Muscle of leg (tissue), 11 donors: ENCODE data around the gene GPR162. TPM values are rescaled to one million over a fixed set of nuclear protein-coding genes. Genes with fewer than 3 reads are reported as not detected.
A peak's percentile ranks its signal among the peaks of the same experiment; 100 is the strongest.

Experiments used
- DNase-seq: peaks from one replicate; pipeline ENCODE4 v3.0.0; 2013
- H3K27ac ChIP-seq: one replicate; pipeline ENCODE4 v1.5.1; 2013; ENCODE audit warnings: mild to moderate bottlenecking, low read length, control low read depth
- H3K27me3 ChIP-seq: one replicate; pipeline ENCODE4 v1.6.1; 2013; ENCODE audit warnings: low read length; ENCODE audit not compliant: control insufficient read depth, insufficient read depth
- H3K36me3 ChIP-seq: one replicate; pipeline ENCODE4 v1.6.1; 2013; ENCODE audit warnings: low read length; ENCODE audit not compliant: control insufficient read depth, insufficient read depth
- H3K4me1 ChIP-seq: one replicate; pipeline ENCODE4 v1.6.1; 2013; ENCODE audit warnings: low read length; ENCODE audit not compliant: control insufficient read depth, insufficient read depth
- H3K4me3 ChIP-seq: one replicate; pipeline ENCODE4 v1.5.1; 2013; ENCODE audit warnings: low read length, control low read depth
- H3K9me3 ChIP-seq: replicated peaks from 2 replicates; pipeline ENCODE4 v1.6.1; 2013; ENCODE audit warnings: low read depth, low read length; ENCODE audit not compliant: control insufficient read depth
- WGBS: methylation state at CpG from one replicate; pipeline ENCODE4 v1.1.5; 2013; ENCODE audit warnings: missing lambda C conversion rate; ENCODE audit not compliant: insufficient coverage; 5-methylcytosine and 5-hydroxymethylcytosine counted together
- polyA plus RNA-seq, 8 donors: library from polyadenylated mRNA; unstranded; fragments of 120-200 nt; gene quantifications; one replicate each; pipeline versions ENCODE4 v1.2.1 to v1.2.3, GENCODE V29; 2013; ENCODE audit warnings: inconsistent platforms in 1 of 8, low replicate concordance in 1 of 8; ENCODE audit not compliant: insufficient read length in 8 of 8, insufficient read depth in 1 of 8
- total RNA-seq: library from RNA; stranded (reverse); fragments of 120-200 nt; gene quantifications from one replicate; pipeline ENCODE4 v1.2.4, GENCODE V29; 2013

The GPR162 gene
- total and polyA plus RNA-seq, 9 donors, result 11.3 to 27.3 (median 18.9) TPM

DNA sequence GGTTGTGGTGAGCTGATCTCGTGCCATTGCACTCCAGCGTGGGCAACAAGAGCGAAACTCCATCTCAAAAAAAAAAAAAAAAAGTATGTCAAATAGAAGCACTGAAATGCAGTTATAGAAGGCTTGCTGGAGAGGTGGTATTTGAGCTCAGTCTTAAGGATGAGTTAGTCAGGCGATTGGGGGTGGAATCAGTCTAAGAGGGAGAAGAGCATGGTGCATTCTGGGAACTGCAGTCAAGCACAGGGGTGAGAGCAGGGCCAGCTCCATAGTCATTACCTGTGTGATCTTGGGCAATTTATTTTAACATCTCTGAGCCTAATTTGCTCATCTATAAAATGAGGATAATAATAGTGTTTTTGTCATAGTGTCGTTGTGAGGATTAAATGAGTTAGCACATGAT lies 13.3 kb downstream of the GPR162 start:
- Histone ChIP-seq H3K36me3 (peaks cover 78% of the 10 kb centered on the region), H3K27ac (no peak overlapping the region), H3K9me3 (no peaks in the 10 kb centered on the region), H3K4me3 (no peak overlapping the region), H3K27me3 (no peaks in the 10 kb centered on the region), H3K4me1 (peaks cover 16% of the 10 kb centered on the region)
- no peak for DNase-seq
- WGBS, result 54% methylated on average over 1 of the region's 5 CpGs

DNA sequence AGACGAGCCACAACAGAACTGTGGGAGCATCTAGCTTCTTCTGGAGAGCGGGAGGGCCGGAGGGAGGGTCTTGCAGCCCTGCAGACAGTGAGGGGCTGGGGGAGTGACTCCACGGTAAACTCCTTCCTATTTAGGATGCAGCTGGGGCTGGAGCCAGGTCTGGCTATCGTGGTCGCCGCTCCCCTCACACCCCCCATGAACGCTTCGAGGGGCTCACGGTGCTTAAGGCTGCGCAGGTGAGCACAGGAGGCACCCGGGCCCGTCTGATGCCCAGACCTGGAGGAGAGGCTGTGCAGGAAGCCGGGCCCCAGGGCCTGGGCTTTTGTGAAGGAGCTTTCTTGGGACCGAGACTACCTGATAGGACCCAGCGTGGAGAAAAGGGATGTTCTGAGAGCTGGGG lies 15.2 kb downstream of the GPR162 start:
- 90% methylated on average over 10 of the region's 16 CpGs for WGBS
- peaks cover 28% of the 10 kb centered on the region for H3K4me1 ChIP-seq
- H3K27me3 ChIP-seq, result no peaks in the 10 kb centered on the region
- H3K27ac ChIP-seq, result no peak overlapping the region
- H3K4me3 ChIP-seq, result no peak overlapping the region
- no peaks in the 10 kb centered on the region for H3K9me3 ChIP-seq
- H3K36me3 ChIP-seq, result peaks cover 63% of the 10 kb centered on the region
- no peak for DNase-seq

DNA sequence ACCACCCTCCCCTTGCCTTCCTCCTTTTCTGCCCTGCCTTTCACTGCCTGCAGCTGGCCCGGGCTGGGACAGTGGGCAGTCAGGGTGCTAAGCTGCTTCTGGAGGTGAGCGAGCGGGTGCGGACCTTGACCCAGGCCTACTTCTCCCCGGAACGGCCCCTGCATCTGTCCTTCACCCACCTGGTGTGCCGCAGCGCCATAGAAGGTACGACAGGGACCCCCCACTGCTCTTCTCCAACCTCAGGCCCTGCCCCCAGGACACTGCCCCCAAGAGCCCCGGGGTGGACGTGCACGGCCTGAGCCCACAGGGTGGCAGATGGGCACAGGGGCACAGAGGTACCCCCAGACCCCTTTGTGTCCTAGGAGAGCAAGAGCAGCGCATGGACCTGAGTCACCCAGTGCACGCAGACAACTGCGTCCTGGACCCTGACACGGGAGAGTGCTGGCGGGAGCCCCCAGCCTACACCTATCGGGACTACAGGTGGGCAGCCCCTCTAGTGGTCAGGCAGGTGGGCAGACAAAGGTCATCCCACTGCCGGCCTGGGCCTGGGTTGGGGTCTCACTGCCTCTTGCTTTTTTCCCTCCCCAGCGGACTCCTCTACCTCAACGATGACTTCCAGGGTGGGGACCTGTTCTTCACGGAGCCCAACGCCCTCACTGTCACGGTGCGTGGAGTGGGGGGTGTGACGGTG lies 15.9 kb downstream of the GPR162 start:
- H3K9me3 ChIP-seq, result no peaks in the 10 kb centered on the region
- no peak for DNase-seq
- 82% methylated on average over 20 of the region's 26 CpGs for WGBS
- H3K36me3 ChIP-seq, result peaks cover 56% of the 10 kb centered on the region
- H3K27ac ChIP-seq, result no peak overlapping the region
- H3K4me3 ChIP-seq, result no peak overlapping the region
- no peaks in the 10 kb centered on the region for H3K27me3 ChIP-seq
- peaks cover 28% of the 10 kb centered on the region for H3K4me1 ChIP-seq

DNA sequence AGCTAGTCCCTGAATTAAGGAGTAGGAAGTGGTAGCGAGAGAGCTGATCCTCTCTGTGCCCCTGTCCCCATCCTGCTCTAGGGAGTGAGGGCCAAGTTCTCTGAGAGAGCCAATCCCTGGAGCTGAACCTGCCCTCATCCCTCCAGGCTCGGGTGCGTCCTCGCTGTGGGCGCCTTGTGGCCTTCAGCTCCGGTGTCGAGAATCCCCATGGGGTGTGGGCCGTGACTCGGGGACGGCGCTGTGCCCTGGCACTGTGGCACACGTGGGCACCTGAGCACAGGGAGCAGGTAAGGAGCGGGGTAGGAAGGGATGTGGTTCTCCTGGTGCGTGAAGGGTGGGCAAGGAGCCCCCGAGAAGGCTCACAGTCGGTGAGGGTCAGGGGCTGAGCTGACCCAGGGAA lies 17.2 kb downstream of the GPR162 start:
- Histone ChIP-seq H3K4me1 (peaks cover 28% of the 10 kb centered on the region), H3K4me3 (no peak overlapping the region), H3K27me3 (no peaks in the 10 kb centered on the region), H3K27ac (no peak overlapping the region), H3K36me3 (peaks cover 53% of the 10 kb centered on the region), H3K9me3 (no peaks in the 10 kb centered on the region)
- WGBS, result 88% methylated on average over 13 of the region's 16 CpGs
- no peak for DNase-seq

DNA sequence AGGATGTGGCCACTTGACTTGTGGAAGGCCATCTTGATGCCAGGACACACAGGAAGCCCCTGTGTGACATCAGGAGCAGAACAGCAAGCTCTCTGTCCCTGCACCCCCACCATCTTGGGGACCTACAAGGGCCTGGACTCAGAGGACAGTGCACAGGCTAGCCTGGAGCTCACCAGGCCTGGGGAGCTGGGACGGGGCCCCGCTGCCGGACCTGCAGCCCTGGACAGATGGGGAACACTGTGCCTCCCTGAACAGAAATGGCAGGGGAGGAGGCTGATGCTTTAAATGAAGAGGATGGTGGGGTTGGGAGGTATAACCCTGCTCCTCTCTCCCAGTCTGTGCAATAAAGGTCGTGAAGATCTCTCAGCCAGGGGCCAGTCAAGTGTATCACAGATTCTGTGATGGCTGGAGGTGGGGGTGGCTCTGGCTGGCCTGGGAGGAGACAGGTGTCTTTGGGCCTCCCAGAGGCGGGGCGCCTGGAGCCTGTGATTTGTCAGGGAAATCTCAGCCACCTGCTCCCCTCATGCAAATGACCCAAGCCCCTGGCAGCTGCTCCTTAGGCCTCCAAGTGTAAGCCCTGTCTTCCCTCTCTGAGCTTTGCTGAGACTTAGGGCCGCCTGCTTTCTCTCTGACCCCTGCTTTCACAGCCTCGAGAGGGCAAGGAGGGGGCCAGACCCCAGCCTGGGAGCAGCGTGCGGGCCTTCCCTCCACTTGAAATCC lies 18.0 kb downstream of the GPR162 start:
- 56% methylated on average over 7 of the region's 10 CpGs for WGBS
- Histone ChIP-seq H3K9me3 (no peaks in the 10 kb centered on the region), H3K27ac (peak overlapping the region; percentile 96), H3K4me1 (peaks cover 28% of the 10 kb centered on the region), H3K36me3 (peaks cover 55% of the 10 kb centered on the region), H3K27me3 (no peaks in the 10 kb centered on the region), H3K4me3 (no peak overlapping the region)
- peak; percentile 82 for DNase-seq

DNA sequence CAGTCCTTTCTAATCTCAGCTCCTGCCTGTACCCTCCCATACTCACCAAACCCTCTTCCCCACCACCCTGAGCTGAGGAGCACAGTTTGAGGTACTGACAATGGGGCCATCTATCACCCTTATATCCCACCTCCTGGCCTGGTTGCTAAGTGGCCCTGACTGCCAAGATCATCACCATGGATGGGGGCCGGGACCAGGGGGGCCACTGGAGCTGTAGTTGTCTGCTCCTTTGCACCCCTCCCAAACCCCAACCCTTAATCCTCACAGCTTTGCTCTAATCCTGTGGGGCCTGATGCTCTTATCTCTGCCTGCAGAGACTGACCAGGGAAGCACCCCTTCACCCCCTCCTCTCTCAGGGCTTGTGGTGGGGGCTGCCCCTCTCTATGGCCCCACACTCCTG lies 18.7 kb downstream of the GPR162 start:
- Histone ChIP-seq H3K27ac (peak overlapping the region; percentile 96), H3K9me3 (no peaks in the 10 kb centered on the region), H3K27me3 (no peaks in the 10 kb centered on the region), H3K4me1 (peaks cover 28% of the 10 kb centered on the region), H3K4me3 (no peak overlapping the region), H3K36me3 (peaks cover 57% of the 10 kb centered on the region)
- no peak for DNase-seq
- WGBS, result 50% methylated on average over 1 of the region's 1 CpG

DNA sequence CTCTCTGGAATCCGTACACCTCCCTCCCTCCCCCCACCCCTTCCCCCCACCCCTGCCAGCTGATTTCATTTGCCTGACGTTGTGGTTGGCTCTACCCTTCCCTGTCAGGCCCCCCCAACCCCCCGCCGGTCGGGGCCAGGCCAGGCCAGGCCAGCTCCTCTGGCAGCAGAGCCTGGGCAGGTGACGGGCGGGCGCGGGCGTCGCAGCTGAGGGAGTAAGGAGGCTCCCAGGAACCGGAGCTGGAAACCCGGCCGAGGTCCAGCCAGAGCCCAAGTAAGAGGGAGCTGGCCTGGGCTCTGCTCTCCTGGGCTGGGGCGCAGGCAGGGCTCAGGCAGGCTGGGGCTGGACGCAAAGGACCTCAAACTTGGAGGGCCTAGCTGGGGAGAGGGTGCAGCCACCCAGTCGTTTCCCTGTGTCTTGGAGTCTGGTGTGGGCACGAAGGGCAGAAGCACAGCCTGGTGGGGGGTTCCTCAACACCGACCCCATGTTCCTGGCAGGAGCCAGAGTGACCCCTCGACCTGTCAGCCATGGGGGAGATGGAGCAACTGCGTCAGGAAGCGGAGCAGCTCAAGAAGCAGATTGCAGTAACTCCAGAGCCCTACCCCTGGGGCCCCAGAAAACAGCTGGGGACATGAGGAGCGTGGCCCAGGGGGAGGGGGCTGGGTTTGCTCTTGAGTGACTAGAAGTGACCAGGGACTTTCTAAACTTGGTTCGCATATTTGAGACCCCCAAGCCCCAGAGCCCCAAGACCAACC lies 19.3 kb downstream of the GPR162 start, which contains the start of gene GNB3:
Gene GNB3 (plus strand): TSS at position 165 of the 755 bp plus-strand sequence. CDS start 363 bp downstream, at position 528.
- Histone ChIP-seq H3K9me3 (no peaks in the 10 kb centered on the region), H3K27ac (peak within 1 kb of the TSS; percentile 96), H3K36me3 (peaks cover 58% of the 10 kb centered on the region), H3K27me3 (no peaks in the 10 kb centered on the region), H3K4me1 (peaks cover 28% of the 10 kb centered on the region), H3K4me3 (no peak within 1 kb of the TSS)
- DNase-seq, result no peak
- 53% methylated on average over 19 of the region's 24 CpGs for WGBS

DNA sequence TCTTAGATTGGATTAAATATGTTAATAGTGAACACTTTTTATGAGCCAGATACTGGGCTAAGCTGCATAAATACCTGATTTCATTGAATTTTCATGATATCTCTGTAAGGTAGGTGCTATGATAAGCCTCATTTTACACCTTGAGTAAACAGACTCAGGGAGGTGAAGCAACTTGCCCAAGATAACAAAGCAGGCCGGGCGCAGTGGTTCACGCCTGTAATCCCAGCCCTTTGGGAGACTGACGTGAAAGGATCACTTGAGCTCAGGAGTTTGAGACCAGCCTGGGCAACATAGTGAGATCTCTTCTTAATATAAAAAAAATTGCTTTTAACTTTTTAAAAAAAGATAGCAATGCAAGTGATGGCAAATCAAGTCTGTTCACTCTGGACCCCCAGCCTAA lies 20.5 kb downstream of the GPR162 start:
- H3K27me3 ChIP-seq, result no peaks in the 10 kb centered on the region
- peaks cover 28% of the 10 kb centered on the region for H3K4me1 ChIP-seq
- no peaks in the 10 kb centered on the region for H3K9me3 ChIP-seq
- peaks cover 58% of the 10 kb centered on the region for H3K36me3 ChIP-seq
- no CpG with 5 or more reads among the region's 4 CpGs for WGBS
- no peak overlapping the region for H3K27ac ChIP-seq
- H3K4me3 ChIP-seq, result no peak overlapping the region
- no peak for DNase-seq

DNA sequence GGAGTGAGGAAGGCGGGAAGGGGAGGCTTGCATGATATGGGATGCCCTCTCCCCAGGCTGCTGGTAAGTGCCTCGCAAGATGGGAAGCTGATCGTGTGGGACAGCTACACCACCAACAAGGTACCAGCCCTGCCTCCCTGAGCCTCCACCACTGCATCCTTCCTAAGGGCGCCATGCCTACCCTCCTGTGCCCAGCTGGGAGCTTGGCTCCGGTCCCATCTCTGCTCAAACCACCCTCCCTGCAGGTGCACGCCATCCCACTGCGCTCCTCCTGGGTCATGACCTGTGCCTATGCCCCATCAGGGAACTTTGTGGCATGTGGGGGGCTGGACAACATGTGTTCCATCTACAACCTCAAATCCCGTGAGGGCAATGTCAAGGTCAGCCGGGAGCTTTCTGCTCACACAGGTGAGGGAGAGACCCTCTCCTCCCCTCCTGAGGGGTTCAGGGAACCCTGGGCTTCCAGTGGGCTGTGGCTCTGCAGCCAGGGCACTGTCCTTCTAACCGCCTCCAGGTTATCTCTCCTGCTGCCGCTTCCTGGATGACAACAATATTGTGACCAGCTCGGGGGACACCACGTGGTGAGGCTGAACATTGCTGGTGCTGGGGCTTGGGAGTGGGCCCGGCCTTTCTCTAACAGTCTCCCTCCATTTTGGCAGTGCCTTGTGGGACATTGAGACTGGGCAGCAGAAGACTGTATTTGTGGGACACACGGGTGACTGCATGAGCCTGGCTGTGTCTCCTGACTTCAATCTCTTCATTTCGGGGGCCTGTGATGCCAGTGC lies 21.7 kb downstream of the GPR162 start:
- H3K4me1 ChIP-seq, result peaks cover 28% of the 10 kb centered on the region
- peaks cover 55% of the 10 kb centered on the region for H3K36me3 ChIP-seq

More for the DNA sequence above, 21.7 kb downstream of the GPR162 start:
- no peak overlapping the region for H3K27ac ChIP-seq
- 77% methylated on average over 9 of the region's 16 CpGs for WGBS
- H3K9me3 ChIP-seq, result no peaks in the 10 kb centered on the region
- DNase-seq, result no peak
- H3K4me3 ChIP-seq, result no peak overlapping the region
- no peaks in the 10 kb centered on the region for H3K27me3 ChIP-seq
